ENCODE data around the gene CHAF1A.
A peak's percentile ranks its signal among the peaks of the same experiment; 100 is the strongest.

CHAF1A gene

GRCh38 chr19:4385291-4386040 lies 17.0 kb upstream of the CHAF1A start:
- no peak for DNase-seq

GRCh38 chr19:4386041-4386782 lies 16.2 kb upstream of the CHAF1A start:
- DNase-seq: no peak

- no peak for DNase-seq
These were observed 13.9 kb upstream of the CHAF1A start for GRCh38 chr19:4388337-4389063.

- DNase-seq: no peak
These were observed 13.4 kb upstream of the CHAF1A start for GRCh38 chr19:4389064-4389375.

- no peak for DNase-seq
These were observed 12.9 kb upstream of the CHAF1A start for GRCh38 chr19:4389511-4390016.

- no peak for DNase-seq
These were observed 12.3 kb upstream of the CHAF1A start for GRCh38 chr19:4390017-4390566.

GRCh38 chr19:4390567-4391305 lies 11.7 kb upstream of the CHAF1A start:
- DNase-seq: no peak

GRCh38 chr19:4391306-4391693 lies 11.1 kb upstream of the CHAF1A start:
- DNase-seq: no peak

GRCh38 chr19:4391701-4392483 lies 10.5 kb upstream of the CHAF1A start:
- no peak for DNase-seq

- DNase-seq: no peak
These were observed 8.4 kb upstream of the CHAF1A start for GRCh38 chr19:4393947-4394590.

- no peak for DNase-seq
These were observed 5.3 kb upstream of the CHAF1A start for GRCh38 chr19:4396949-4397783.

GRCh38 chr19:4399812-4400134 lies 2.7 kb upstream of the CHAF1A start:
- no peak for DNase-seq

GRCh38 chr19:4400135-4400936 lies 2.1 kb upstream of the CHAF1A start, which contains the start of gene SH3GL1:
Gene SH3GL1 (minus strand): TSS chr19:4400547. CDS start chr19:4400368, 179 bp downstream.
- peak; percentile 96 for DNase-seq

GRCh38 chr19:4401769-4402170 lies 670 bp upstream of the CHAF1A start:
- DNase-seq: no peak

- no peak for DNase-seq
These were observed 743 bp downstream of the CHAF1A start for GRCh38 chr19:4403005-4403761.

- DNase-seq: no peak
These were observed 3.5 kb downstream of the CHAF1A start for GRCh38 chr19:4405977-4406376.

- no peak for DNase-seq
These were observed 4.2 kb downstream of the CHAF1A start for GRCh38 chr19:4406626-4407025.

- no peak for DNase-seq
These were observed 6.9 kb downstream of the CHAF1A start for GRCh38 chr19:4409123-4409933.
